ENCODE data around the gene YWHAQ. TPM values are rescaled to one million over a fixed set of nuclear protein-coding genes. Genes with fewer than 3 reads are reported as not detected.

Gene YWHAQ
- polyA plus RNA-seq, 1 of the 3 experiments (the other 2 are of a cell fraction) = 240 TPM

GRCh38 chr2:9556121-9556743 is 74.6 kb downstream of the YWHAQ start:
- Histone ChIP-seq H3K27ac (ENCODE audit: low read depth in 2 of 2, low read length in 1 of 2) (peak overlapping the region; percentile 98 to 99), H3K4me1 (ENCODE audit: control insufficient read depth in 1 of 2, insufficient read depth in 2 of 2, low read depth in 1 of 2, low read length in 1 of 2) (peaks cover 13 to 23% of the 10 kb centered on the region in 2 experiments; a peak in 3 of 4 replicates), H3K9me2 (no peaks in the 10 kb centered on the region), H3K36me3 (replicated peaks in 1 of 2; ENCODE audit: control insufficient read depth in 1 of 2, insufficient read depth in 2 of 2, low read length in 1 of 2) (peaks cover 3 to 8% of the 10 kb centered on the region in 2 experiments), H3K4me3 (ENCODE audit: low read depth in 2 of 2, low read length in 1 of 2) (peak overlapping the region; percentile 96 to 97), H3K27me3 (ENCODE audit: insufficient read depth) (no peaks in the 10 kb centered on the region), H4K20me1 (ENCODE audit: insufficient read depth) (peaks cover 29% of the 10 kb centered on the region), H3K9me3 (no peaks in the 10 kb centered on the region), H3K79me2 (ENCODE audit: insufficient read depth) (peaks cover 68% of the 10 kb centered on the region), H3K4me2 (peak overlapping the region; percentile 90), H3K9ac (peak overlapping the region; percentile 94), H3F3A (replicated peaks; ENCODE audit: insufficient read depth) (peaks cover 41% of the 10 kb centered on the region), H2AFZ (ENCODE audit: low read depth) (peak overlapping the region; percentile 64)
- TF ChIP-seq TAF1 (IDR thresholded peaks at IDR 0.05; ENCODE audit: borderline replicate concordance, low read depth, low read length) (no peak), RAD21 (IDR thresholded peaks at IDR 0.05; ENCODE audit: low read length) (no peak), ELF1 (IDR thresholded peaks at IDR 0.05) (no peak), CTCF (IDR thresholded peaks at IDR 0.05) (no peak), FOSL2 (IDR thresholded peaks at IDR 0.05; ENCODE audit: borderline replicate concordance, low read depth) (no peak), USF1 (IDR thresholded peaks at IDR 0.05; ENCODE audit: borderline replicate concordance, low read depth) (no peak), YY1 (IDR thresholded peaks at IDR 0.05; ENCODE audit: low read depth) (no peak), SMC3 (IDR thresholded peaks at IDR 0.05; ENCODE audit: low read depth, low read length) (no peak), FOXM1 (IDR thresholded peaks at IDR 0.05; ENCODE audit: low read depth) (no peak), NFIC (IDR thresholded peaks at IDR 0.05; ENCODE audit: borderline replicate concordance) (no peak), TCF12 (IDR thresholded peaks at IDR 0.05) (no peak), MXI1 (IDR thresholded peaks at IDR 0.05; ENCODE audit: low read depth, low read length) (no peak), MEF2A (IDR thresholded peaks at IDR 0.05; ENCODE audit: borderline replicate concordance, low read depth) (no peak), RFX5 (IDR thresholded peaks at IDR 0.05; ENCODE audit: low read length) (no peak), GABPA (IDR thresholded peaks at IDR 0.05; ENCODE audit: low read depth) (no peak)
- ChIA-PET POLR2A (interaction anchor here (0.6 to 3.4 kb wide), 20 partner anchors 8 to 749 kb away, joined by 3 to 73 read pairs (median 4); partner anchors contain the start of genes CPSF3, ITGB1BP1, TAF1B and YWHAQ), CTCF (interaction anchor here (0.6 to 2.8 kb wide), 23 partner anchors 14 to 720 kb away, joined by 3 to 14 read pairs (median 3); partner anchors contain the start of genes IAH1 and YWHAQ)
- no peak for DNase-seq
- 0% methylated on average over 12 of the region's 32 CpGs for WGBS (ENCODE audit: low lambda C conversion rate)

All from SK-N-SH (cell line).